HepG2 (cell line): ENCODE results near the gene MOXD1. TPM values are rescaled to one million over a fixed set of nuclear protein-coding genes. Genes with fewer than 3 reads are reported as not detected.

ENCODE experiments used
- ATAC-seq: fragments of 200-7000 bp; cut with Tn5 transposase; 3 replicates; pipeline ENCODE4 v1.9.1; 2020; ENCODE audit warnings: mild to moderate bottlenecking, moderate library complexity
- BruUV-seq: library from RNA; stranded (reverse); fragments of 400-500 nt; replicated peaks from 2 replicates; lab custom pipeline; 2021; lab: Mats Ljungman, UMichigan
- CTCF ChIA-PET: fragments of 300-600 bp; formaldehyde crosslinking; extraction: SDS; loops from one replicate; lab custom pipeline; 2021; ENCODE audit warnings: low total read pairs, inconsistent platforms, low intra/inter-chr PET ratio; lab: Yijun Ruan, JAX
- POLR2A ChIA-PET: fragments of 350-600 bp; sonication (Branson Sonifier 250); formaldehyde crosslinking; loops from one replicate; lab custom pipeline; 2020; ENCODE audit warnings: antibody characterized with exemption, inconsistent platforms; lab: Yijun Ruan, JAX
- DNase-seq: peaks from one replicate; pipeline ENCODE4 v3.0.0-alpha.2; 2015; ENCODE audit warnings: low spot score
- FAIRE-seq: peaks from 3 replicates; lab custom pipeline; 2011; peaks lifted over from hg19 to GRCh38; lab: Jason Lieb, UNC
- H2AFZ ChIP-seq: one replicate; pipeline ENCODE4 v1.6.1; 2011; ENCODE audit warnings: low read length, inconsistent platforms
- H3K27ac ChIP-seq: fragments of 300-600 bp; 3 replicates; pipeline ENCODE4 v1.8.0; 2011; ENCODE audit warnings: mixed run types, mild to moderate bottlenecking, mixed read lengths, low read length, inconsistent platforms; ENCODE audit not compliant: insufficient read depth; ENCODE audit errors: extremely low read length
- H3K27me3 ChIP-seq, 2 experiments: fragments of 200-600 bp in 1 of 2; 2 replicates in 1 of 2; 3 replicates in 1 of 2; pipeline versions ENCODE4 v1.6.0 to v1.8.0; 2011; ENCODE audit warnings: low read length in 2 of 2, mild to moderate bottlenecking in 2 of 2, moderate library complexity in 2 of 2, inconsistent platforms in 1 of 2; ENCODE audit not compliant: insufficient read depth in 2 of 2, control insufficient read depth in 1 of 2
- H3K36me3 ChIP-seq, 2 experiments: fragments of 200-600 bp in 1 of 2; replicated peaks in 1 of 2; 2 replicates in 1 of 2; 3 replicates in 1 of 2; pipeline versions ENCODE4 v1.5.1 to v1.8.0; 2011; ENCODE audit warnings: low read length in 2 of 2, inconsistent platforms in 1 of 2; ENCODE audit not compliant: insufficient read depth in 2 of 2, control insufficient read depth in 1 of 2
- H3K4me1 ChIP-seq: 2 replicates; pipeline ENCODE4 v1.5.1; 2012; ENCODE audit warnings: low read length, inconsistent platforms; ENCODE audit not compliant: insufficient read depth
- H3K4me2 ChIP-seq: 2 replicates; pipeline ENCODE4 v1.6.0; 2011; ENCODE audit warnings: low read depth, low read length, inconsistent platforms
- H3K4me3 ChIP-seq, 3 experiments: fragments of 200-600 bp in 1 of 3; sonication (generic), shearing (Covaris generic) in 1 of 3; replicated peaks in 1 of 3; 2 replicates each; pipeline ENCODE4 v1.5.1; 2011 to 2016; ENCODE audit warnings: low read length in 3 of 3, inconsistent platforms in 2 of 3, low read depth in 2 of 3, mild to moderate bottlenecking in 2 of 3, control low read depth in 1 of 3, mixed read lengths in 1 of 3; ENCODE audit not compliant: insufficient read depth in 1 of 3
- H3K79me2 ChIP-seq: one replicate; pipeline ENCODE4 v1.6.1; 2011; ENCODE audit warnings: low read length, inconsistent platforms; ENCODE audit not compliant: insufficient read depth
- H3K9ac ChIP-seq: 2 replicates; pipeline ENCODE4 v1.6.0; 2011; ENCODE audit warnings: mild to moderate bottlenecking, low read depth, low read length, inconsistent platforms; ENCODE audit not compliant: insufficient read depth
- H3K9me3 ChIP-seq: 2 replicates; pipeline ENCODE4 v1.5.1; 2012; ENCODE audit warnings: mild to moderate bottlenecking, low read length
- H4K20me1 ChIP-seq: 2 replicates; pipeline ENCODE4 v1.6.0; 2011; ENCODE audit warnings: inconsistent platforms, mild to moderate bottlenecking, low read length, moderate library complexity; ENCODE audit not compliant: insufficient read depth
- ASH2L ChIP-seq: fragments of 300-600, 200-600 bp; sonication (generic); IDR thresholded peaks from 2 replicates; pipeline ENCODE4 v1.7.0; 2017; ENCODE audit warnings: low read depth, mild to moderate bottlenecking, moderate library complexity, mixed read lengths, low read length; ENCODE audit not compliant: insufficient read length
- ERF ChIP-seq: IDR thresholded peaks from 2 replicates; pipeline ENCODE4 v1.6.1; 2018; ENCODE audit warnings: missing biosample characterization, missing genetic modification reagents
- HNRNPH1 ChIP-seq: fragments of 200-400 bp; formaldehyde crosslinking; optimal IDR thresholded peaks from 2 replicates; pipeline ENCODE3; 2017; ENCODE audit warnings: mild to moderate bottlenecking, low read depth, low read length
- KDM1A ChIP-seq: IDR thresholded peaks from 2 replicates; pipeline ENCODE4 v1.6.1; 2016; ENCODE audit warnings: missing compliant biosample characterization
- KLF13 ChIP-seq: sonication (generic); formaldehyde crosslinking; IDR thresholded peaks from 2 replicates; pipeline ENCODE4 v1.4.0; 2020; ENCODE audit warnings: mild to moderate bottlenecking, missing genetic modification reagents
- LBX2 ChIP-seq: sonication (generic); formaldehyde crosslinking; IDR thresholded peaks from 2 replicates; pipeline ENCODE4 v1.5.0; 2020; ENCODE audit warnings: missing genetic modification reagents, mild to moderate bottlenecking, borderline replicate concordance
- PHF21A ChIP-seq: sonication (generic); formaldehyde crosslinking; IDR thresholded peaks from 2 replicates; pipeline ENCODE4 v1.5.0; 2020; ENCODE audit warnings: mild to moderate bottlenecking, missing genetic modification reagents
- SP140L ChIP-seq: sonication (generic); formaldehyde crosslinking; IDR thresholded peaks from 2 replicates; pipeline ENCODE4 v1.4.0; 2020; ENCODE audit warnings: missing genetic modification reagents, borderline replicate concordance
- SRF ChIP-seq: IDR thresholded peaks from 2 replicates; pipeline ENCODE4 v1.6.1; 2011; ENCODE audit warnings: mild to moderate bottlenecking, low read depth, low read length, moderate library complexity
- SRY ChIP-seq: sonication (generic); formaldehyde crosslinking; IDR thresholded peaks from 2 replicates; pipeline ENCODE4 v1.8.0; 2022; ENCODE audit warnings: mild to moderate bottlenecking, missing genetic modification reagents
- ZMYM4 ChIP-seq: sonication (generic); formaldehyde crosslinking; IDR thresholded peaks from 2 replicates; pipeline ENCODE4 v1.8.1; 2023; ENCODE audit warnings: mild to moderate bottlenecking, missing genetic modification reagents
- ZNF3 ChIP-seq: IDR thresholded peaks from 2 replicates; pipeline ENCODE4 v1.7.0; 2017; ENCODE audit warnings: inconsistent platforms
- ZNF382 ChIP-seq: sonication (generic); formaldehyde crosslinking; IDR thresholded peaks from 2 replicates; pipeline ENCODE4 v1.5.0; 2020; ENCODE audit warnings: missing genetic modification reagents, mild to moderate bottlenecking, borderline replicate concordance
- ZNF577 ChIP-seq: sonication (generic); formaldehyde crosslinking; IDR thresholded peaks from 2 replicates; pipeline ENCODE4 v1.4.0; 2020; ENCODE audit warnings: mild to moderate bottlenecking, low read depth, missing genetic modification reagents, borderline replicate concordance
- ZNF639 ChIP-seq: conservative IDR thresholded peaks from 2 replicates; pipeline ENCODE4 v1.6.1; 2018; ENCODE audit warnings: missing genetic modification reagents
- ZNF781 ChIP-seq: sonication (generic); formaldehyde crosslinking; IDR thresholded peaks from 2 replicates; pipeline ENCODE4 v1.5.1; 2020; ENCODE audit warnings: borderline replicate concordance, mild to moderate bottlenecking, missing genetic modification reagents; ENCODE audit errors: not compliant biosample characterization
- ZNF788 ChIP-seq: sonication (generic); formaldehyde crosslinking; IDR thresholded peaks from 2 replicates; pipeline ENCODE4 v1.5.0; 2020; ENCODE audit warnings: mild to moderate bottlenecking, missing genetic modification reagents, borderline replicate concordance
- ZSCAN30 ChIP-seq: sonication (generic); formaldehyde crosslinking; IDR thresholded peaks from 2 replicates; pipeline ENCODE4 v1.5.0; 2020; ENCODE audit warnings: mild to moderate bottlenecking, missing genetic modification reagents
- WGBS: methylation state at CpG from one replicate; pipeline ENCODE4 v1.1.6; 2017; ENCODE audit warnings: low lambda C conversion rate; 5-methylcytosine and 5-hydroxymethylcytosine counted together
- in situ Hi-C: cut with HindIII; loops from 2 replicates; pipeline ENCODE4 v1.10.0; 2017; ENCODE audit warnings: low pct_unique_long_range_greater_than_20kb; ENCODE audit not compliant: extremely low pct_ligation_motif_present
- intact Hi-C: fragments of 100-400 bp; cut with micrococcal nuclease; formaldehyde crosslinking; loops from one replicate; pipeline ENCODE4 v1.10.0; 2022; ENCODE audit not compliant: unreplicated experiment
- polyA plus RNA-seq, 8 experiments: library from polyadenylated mRNA; depleted of rRNA in 3 of 8; stranded (reverse) in 7 of 8; unstranded in 1 of 8; fragments of >200 nt; fragmentation: Illumina TruSeq in 4 of 8; extraction: Trizol in 4 of 8; gene quantifications; 2 replicates each; pipeline versions ENCODE4 v1.2.1 to v1.2.3, GENCODE V29; 2011 to 2016; ENCODE audit warnings: low read depth in 4 of 8, missing spikeins in 1 of 8, mixed read lengths in 1 of 8; ENCODE audit not compliant: insufficient read depth in 1 of 8
- total RNA-seq, 5 experiments: library from RNA; depleted of rRNA; stranded (reverse); fragments of >200 nt; fragmentation: Illumina TruSeq; extraction: Trizol; gene quantifications; 2 replicates each; pipeline ENCODE4 v1.2.3, GENCODE V29; 2016; ENCODE audit warnings: low read depth in 1 of 5

MOXD1 gene
- total and polyA plus RNA-seq, 2 of the 13 experiments (the other 11 are each of a cell fraction or from before 2014, with no cell fraction given), result 0.03 TPM; not detected in 1

GRCh38 chr6:132361101-132361500 lies 40.2 kb downstream of the MOXD1 start:
- POLR2A ChIA-PET, result no interaction called here
- WGBS, result 0% methylated on average over 1 of the region's 1 CpG
- in situ Hi-C loops, result no loop called here

More at GRCh38 chr6:132361101-132361500, 40.2 kb downstream of the MOXD1 start:
- no peak overlapping the region for H3K27ac ChIP-seq
- no peak overlapping the region for H3K4me3 ChIP-seq
- no peak overlapping the region for H3K4me2 ChIP-seq
- no peaks in the 10 kb centered on the region for H3K36me3 ChIP-seq
- intact Hi-C loops, result no loop called here
- CTCF ChIA-PET, result no interaction called here
- H2AFZ ChIP-seq, result no peak overlapping the region
- no peaks in the 10 kb centered on the region for H3K27me3 ChIP-seq
- ATAC-seq (no peak), FAIRE-seq (no peak), DNase-seq (no peak)
- H4K20me1 ChIP-seq, result no peaks in the 10 kb centered on the region
- H3K79me2 ChIP-seq, result no peaks in the 10 kb centered on the region
- H3K9me3 ChIP-seq, result no peaks in the 10 kb centered on the region
- H3K9ac ChIP-seq, result no peak overlapping the region
- TF ChIP-seq ZNF639 (CRISPR knock-in tag), result no peak
- no peak for TF ChIP-seq ZMYM4 (CRISPR knock-in tag)
- no peak for TF ChIP-seq ZNF781 (CRISPR knock-in tag)
- no peak for TF ChIP-seq ZNF577
- no peak for TF ChIP-seq KDM1A
- no peak for TF ChIP-seq ZSCAN30 (CRISPR knock-in tag)
- no peak for TF ChIP-seq ZNF3 (CRISPR knock-in tag)
- no peak for TF ChIP-seq PHF21A (CRISPR knock-in tag)
- TF ChIP-seq SP140L, result no peak
- TF ChIP-seq ERF, result no peak
- TF ChIP-seq LBX2 (CRISPR knock-in tag), result no peak
- TF ChIP-seq KLF13, result no peak
- TF ChIP-seq SRF, result no peak
- TF ChIP-seq SRY, result no peak
- TF ChIP-seq ZNF788 (CRISPR knock-in tag), result no peak
- TF ChIP-seq HNRNPH1, result no peak
- no peak for TF ChIP-seq ZNF382 (CRISPR knock-in tag)
- no peak for TF ChIP-seq ASH2L
- no peaks in the 10 kb centered on the region for H3K4me1 ChIP-seq
- BruUV-seq, result no TSS peak
